Testis (tissue), 2 donors: ENCODE data around the gene C19orf67.

Experiments
- CTCF ChIP-seq, 3 experiments: fragments of 450-650 bp in 2 of 3; fragments of 200-600 bp in 1 of 3; sonication (generic) in 1 of 3; IDR thresholded peaks; one replicate each; pipeline ENCODE4 v1.5.1; 2016 to 2019; ENCODE audit warnings: antibody characterized with exemption in 3 of 3, mild to moderate bottlenecking in 2 of 3, moderate library complexity in 1 of 3
- POLR2A ChIP-seq: fragments of 450-650 bp; IDR thresholded peaks from one replicate; pipeline ENCODE4 v1.6.1; 2017; ENCODE audit warnings: antibody characterized with exemption, mild to moderate bottlenecking, moderate library complexity

- TF ChIP-seq CTCF (IDR thresholded peaks at IDR 0.05) (no peak), POLR2A (no peak)
Measured at GRCh38 chr19:14056069-14056666, 29.4 kb downstream of the C19orf67 start.
